Activated CD8-positive, alpha-beta T cell treated with anti-CD3 and anti-CD28 coated beads for 36 hours (primary cell): ENCODE data around the gene TSHZ1. TPM values are rescaled to one million over a fixed set of nuclear protein-coding genes. Genes with fewer than 3 reads are reported as not detected.

Source experiments
- ATAC-seq: fragments of 200-7000 bp; cut with Tn5 transposase; one replicate; pipeline ENCODE4 v1.10.0; 2021; ENCODE audit warnings: mild to moderate bottlenecking, moderate library complexity
- CTCF ChIA-PET: fragments of 350-600 bp; sonication (Branson Sonifier 250); formaldehyde crosslinking; loops from one replicate; lab custom pipeline; 2021; ENCODE audit warnings: antibody characterized with exemption; lab: Charles Lee
- POLR2A ChIA-PET: fragments of 350-600 bp; sonication (Branson Sonifier 250); formaldehyde crosslinking; loops from one replicate; lab custom pipeline; 2021; ENCODE audit warnings: antibody characterized with exemption; lab: Charles Lee
- DNase-seq: peaks from one replicate; pipeline ENCODE4 v3.0.0-alpha.2; 2020
- H3K27ac Mint-ChIP-seq: one replicate; pipeline ENCODE4 v1.8.0; 2021; ENCODE audit warnings: mild to moderate bottlenecking, mixed read lengths
- H3K27me3 Mint-ChIP-seq: one replicate; pipeline ENCODE4 v1.8.0; 2021; ENCODE audit warnings: mixed read lengths
- H3K36me3 Mint-ChIP-seq: one replicate; pipeline ENCODE4 v1.8.0; 2021; ENCODE audit warnings: low read depth, mixed read lengths
- H3K4me1 Mint-ChIP-seq: one replicate; pipeline ENCODE4 v1.8.0; 2021; ENCODE audit warnings: low read depth, mixed read lengths
- H3K4me3 Mint-ChIP-seq: one replicate; pipeline ENCODE4 v1.8.0; 2021; ENCODE audit warnings: mild to moderate bottlenecking, moderate library complexity, mixed read lengths
- H3K9me3 Mint-ChIP-seq: one replicate; pipeline ENCODE4 v1.8.0; 2021; ENCODE audit warnings: mixed read lengths
- intact Hi-C: fragments of 100-400 bp; cut with micrococcal nuclease; formaldehyde crosslinking; loops from one replicate; pipeline ENCODE4 v1.10.0; 2022
- total RNA-seq, 2 experiments: library from RNA; stranded (reverse); gene quantifications; one replicate each; pipeline ENCODE4 v1.2.3, GENCODE V29; 2021
- TF ChIP-seq, protein P1 (sequence below): fragments of 200-600 bp; IDR thresholded peaks from one replicate; pipeline ENCODE4 v1.8.0; 2022; ENCODE audit warnings: antibody characterized with exemption, mild to moderate bottlenecking

The TSHZ1 gene
- total RNA-seq, 2 experiments from 2014 or later = 10.8 to 11.0 TPM

DNA sequence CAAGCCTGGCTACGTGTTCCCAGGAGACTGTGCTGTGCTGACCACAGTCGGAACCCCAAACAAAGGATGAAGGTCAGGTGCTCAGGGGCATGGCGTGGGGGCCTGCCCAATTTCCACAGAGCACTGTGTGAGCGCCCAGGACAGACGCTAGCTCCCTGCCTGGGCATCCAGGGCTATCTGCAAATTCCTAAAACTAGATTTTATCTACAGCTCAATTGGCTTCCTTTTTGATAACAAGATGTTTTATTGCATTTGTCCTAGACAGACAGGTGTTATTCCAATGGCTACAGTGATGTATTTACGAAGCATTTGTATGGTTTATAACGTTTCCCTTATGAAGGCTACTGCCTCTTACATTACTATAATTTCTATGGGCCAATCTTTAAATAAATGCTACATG lies 17.7 kb upstream of the TSHZ1 start:
- TF ChIP-seq, protein P1, sequence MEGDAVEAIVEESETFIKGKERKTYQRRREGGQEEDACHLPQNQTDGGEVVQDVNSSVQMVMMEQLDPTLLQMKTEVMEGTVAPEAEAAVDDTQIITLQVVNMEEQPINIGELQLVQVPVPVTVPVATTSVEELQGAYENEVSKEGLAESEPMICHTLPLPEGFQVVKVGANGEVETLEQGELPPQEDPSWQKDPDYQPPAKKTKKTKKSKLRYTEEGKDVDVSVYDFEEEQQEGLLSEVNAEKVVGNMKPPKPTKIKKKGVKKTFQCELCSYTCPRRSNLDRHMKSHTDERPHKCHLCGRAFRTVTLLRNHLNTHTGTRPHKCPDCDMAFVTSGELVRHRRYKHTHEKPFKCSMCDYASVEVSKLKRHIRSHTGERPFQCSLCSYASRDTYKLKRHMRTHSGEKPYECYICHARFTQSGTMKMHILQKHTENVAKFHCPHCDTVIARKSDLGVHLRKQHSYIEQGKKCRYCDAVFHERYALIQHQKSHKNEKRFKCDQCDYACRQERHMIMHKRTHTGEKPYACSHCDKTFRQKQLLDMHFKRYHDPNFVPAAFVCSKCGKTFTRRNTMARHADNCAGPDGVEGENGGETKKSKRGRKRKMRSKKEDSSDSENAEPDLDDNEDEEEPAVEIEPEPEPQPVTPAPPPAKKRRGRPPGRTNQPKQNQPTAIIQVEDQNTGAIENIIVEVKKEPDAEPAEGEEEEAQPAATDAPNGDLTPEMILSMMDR = no peak
- ATAC-seq = no peak
- intact Hi-C loops = no loop called here

DNA sequence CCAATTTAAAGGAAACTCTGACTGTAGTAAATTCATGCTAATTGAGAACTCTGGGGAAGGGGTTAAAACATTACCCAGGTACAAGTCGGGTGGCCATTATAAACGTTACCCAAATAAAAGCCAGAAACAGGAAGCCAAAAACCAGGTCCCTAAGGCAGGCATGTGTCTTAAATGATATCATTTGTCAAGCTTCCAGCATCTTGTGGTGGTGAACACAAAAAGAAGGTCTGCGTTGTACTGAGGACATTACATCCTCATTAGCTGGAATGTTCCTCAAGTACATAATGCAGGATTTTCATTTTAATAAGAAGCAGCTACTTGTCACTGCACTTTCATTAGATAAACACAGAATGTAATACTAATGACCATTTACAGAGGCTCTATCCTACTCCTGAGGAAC lies 12.6 kb upstream of the TSHZ1 start:
- H3K4me3 Mint-ChIP-seq = no peak overlapping the region
- ChIA-PET CTCF (interaction anchor here (0.6 kb wide), 1 partner anchor 12 kb away, joined by 3 read pairs; no protein-coding TSS in a partner anchor), POLR2A (no interaction called here)
- H3K9me3 Mint-ChIP-seq = no peaks in the 10 kb centered on the region
- TF ChIP-seq, protein P1 = no peak
- H3K36me3 Mint-ChIP-seq = peaks cover 6% of the 10 kb centered on the region
- ATAC-seq (no peak), DNase-seq (no peak)
- H3K4me1 Mint-ChIP-seq = peaks cover 17% of the 10 kb centered on the region
- H3K27ac Mint-ChIP-seq = no peak overlapping the region
- intact Hi-C loops = no loop called here
- no peaks in the 10 kb centered on the region for H3K27me3 Mint-ChIP-seq

More for the DNA sequence above, 17.7 kb upstream of the TSHZ1 start:
- no peaks in the 10 kb centered on the region for H3K36me3 Mint-ChIP-seq
- peaks cover 3% of the 10 kb centered on the region for H3K4me1 Mint-ChIP-seq
- no peaks in the 10 kb centered on the region for H3K9me3 Mint-ChIP-seq
- CTCF ChIA-PET = no interaction called here
- POLR2A ChIA-PET = no interaction called here
- no peaks in the 10 kb centered on the region for H3K27me3 Mint-ChIP-seq
- no peak overlapping the region for H3K27ac Mint-ChIP-seq
- DNase-seq = no peak
- H3K4me3 Mint-ChIP-seq = no peak overlapping the region

DNA sequence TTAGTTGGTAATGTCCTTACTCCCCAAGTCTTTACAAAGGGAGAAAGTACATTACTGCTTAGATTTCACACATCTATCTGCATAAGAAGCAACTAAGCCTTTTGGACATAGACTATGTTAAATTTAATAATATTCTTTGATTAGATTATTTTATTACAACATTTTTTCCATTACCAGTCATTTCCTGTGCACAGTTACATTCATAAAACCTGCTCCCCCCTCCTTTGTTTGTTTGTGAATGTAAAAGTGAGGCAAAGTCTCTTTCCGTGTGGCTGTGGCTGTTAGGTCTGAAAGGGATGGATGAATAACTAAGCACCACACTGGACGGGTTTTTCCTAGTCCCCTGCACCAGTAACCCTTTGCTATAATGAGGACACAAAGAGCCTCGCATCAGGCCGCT lies 11.3 kb upstream of the TSHZ1 start:
- intact Hi-C loops = no loop called here
- Mint-ChIP-seq H3K4me3 (no peak overlapping the region), H3K27me3 (no peaks in the 10 kb centered on the region), H3K4me1 (peaks cover 17% of the 10 kb centered on the region), H3K36me3 (peaks cover 6% of the 10 kb centered on the region), H3K27ac (no peak overlapping the region), H3K9me3 (no peaks in the 10 kb centered on the region)
- DNase-seq = no peak
- ChIA-PET POLR2A (no interaction called here), CTCF (no interaction called here)
- no peak for ATAC-seq
- TF ChIP-seq, protein P1 = no peak

DNA sequence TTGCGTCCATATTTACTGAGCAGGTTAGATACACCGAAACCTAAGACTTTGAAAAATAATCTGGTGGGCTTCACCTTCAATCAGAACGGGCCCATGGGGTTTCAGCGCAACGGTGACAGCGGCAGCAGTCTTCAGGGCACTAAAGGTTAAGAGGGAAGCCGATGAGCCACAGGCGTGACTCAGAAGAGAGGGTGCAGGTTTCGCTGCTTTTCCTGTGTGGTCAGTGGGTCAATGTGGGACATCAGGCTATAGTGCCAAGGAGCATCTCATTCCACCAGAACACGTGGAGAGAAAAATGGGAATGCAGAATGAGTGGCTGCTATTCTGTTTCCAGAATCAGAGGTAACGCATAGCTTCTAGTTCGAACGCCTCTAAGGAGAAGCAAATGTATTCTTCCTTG lies 10.5 kb upstream of the TSHZ1 start:
- Mint-ChIP-seq H3K27me3 (peaks cover 1% of the 10 kb centered on the region), H3K4me3 (no peak overlapping the region), H3K4me1 (peaks cover 19% of the 10 kb centered on the region), H3K27ac (no peak overlapping the region), H3K36me3 (peaks cover 6% of the 10 kb centered on the region), H3K9me3 (no peaks in the 10 kb centered on the region)
- TF ChIP-seq, protein P1 = no peak
- ChIA-PET POLR2A (no interaction called here), CTCF (no interaction called here)
- intact Hi-C loops = no loop called here
- ATAC-seq (no peak), DNase-seq (no peak)

DNA sequence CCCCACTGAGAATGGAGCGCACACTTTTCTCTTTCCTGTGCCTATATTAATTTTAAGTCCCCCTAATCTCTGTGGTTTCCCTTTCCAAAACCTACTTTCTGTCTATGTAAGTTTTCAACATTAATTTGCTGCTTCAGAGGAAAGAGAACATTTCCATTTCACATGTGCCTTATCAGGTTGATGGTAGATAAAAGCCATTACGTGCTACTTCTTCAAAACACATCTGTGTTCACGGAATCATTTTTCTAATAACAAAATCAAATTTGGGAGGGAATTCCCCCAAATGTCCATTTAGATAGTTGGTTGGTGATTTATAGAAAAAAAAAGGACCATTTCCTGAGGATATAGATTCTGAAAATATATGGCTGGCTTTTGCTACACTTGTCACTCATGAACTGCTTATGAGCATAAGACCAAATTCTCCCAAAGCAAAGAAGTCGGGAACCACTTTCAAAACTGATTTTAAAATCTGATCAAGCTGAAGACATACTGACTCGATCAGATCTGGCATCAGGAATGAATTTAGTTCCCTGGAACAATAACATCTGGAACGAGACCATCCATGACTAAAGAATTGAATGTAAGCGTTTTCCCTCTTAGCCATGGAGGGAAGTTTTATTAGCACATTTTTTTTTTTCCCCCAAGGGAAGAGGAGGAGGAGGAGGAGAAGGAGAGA lies 9.9 kb upstream of the TSHZ1 start:
- Mint-ChIP-seq H3K27ac (no peak overlapping the region), H3K27me3 (peaks cover 6% of the 10 kb centered on the region), H3K36me3 (peaks cover 6% of the 10 kb centered on the region), H3K4me1 (peaks cover 24% of the 10 kb centered on the region), H3K9me3 (no peaks in the 10 kb centered on the region), H3K4me3 (no peak overlapping the region)
- TF ChIP-seq, protein P1 = no peak
- ChIA-PET POLR2A (no interaction called here), CTCF (no interaction called here)
- ATAC-seq (no peak), DNase-seq (no peak)
- intact Hi-C loops = no loop called here
